B cell (primary cell): ENCODE data around the gene TPRN. TPM values are rescaled to one million over a fixed set of nuclear protein-coding genes. Genes with fewer than 3 reads are reported as not detected.
A peak's percentile ranks its signal among the peaks of the same experiment; 100 is the strongest.

ENCODE experiments used
- ATAC-seq: fragments of 200-7000 bp; cut with Tn5 transposase; one replicate; pipeline ENCODE4 v1.10.0; 2021; ENCODE audit warnings: low read depth, mild to moderate bottlenecking, moderate number of reproducible peaks, moderate library complexity
- CTCF ChIA-PET: fragments of 350-600 bp; sonication (Branson Sonifier 250); formaldehyde crosslinking; loops from one replicate; lab custom pipeline; 2021; ENCODE audit warnings: antibody characterized with exemption, inconsistent platforms; lab: Charles Lee
- POLR2A ChIA-PET: fragments of 350-600 bp; sonication (Branson Sonifier 250); formaldehyde crosslinking; loops from one replicate; lab custom pipeline; 2021; ENCODE audit warnings: antibody characterized with exemption; lab: Charles Lee
- DNase-seq: peaks from one replicate; pipeline ENCODE4 v3.0.0; 2013
- H2AFZ ChIP-seq: 2 replicates; pipeline ENCODE4 v1.6.1; 2012; ENCODE audit warnings: mild to moderate bottlenecking, low read depth, low read length; ENCODE audit not compliant: insufficient read depth, poor library complexity, severe bottlenecking
- H3K27ac ChIP-seq, 2 donors: 1 replicate in 1 of 2; 2 replicates in 1 of 2; pipeline ENCODE4 v1.5.1; 2012 to 2013; ENCODE audit warnings: low read length in 2 of 2, mild to moderate bottlenecking in 2 of 2, moderate library complexity in 1 of 2
- H3K27me3 ChIP-seq, 4 experiments: fragments of 200-600 bp in 1 of 4; sonication (generic) in 1 of 4; replicated peaks in 1 of 4; 1 replicate in 2 of 4; 2 replicates in 2 of 4; pipeline versions ENCODE4 v1.6.1 to v1.7.0; 2013 to 2016; ENCODE audit warnings: low read length in 3 of 4, mild to moderate bottlenecking in 2 of 4, mixed read lengths in 1 of 4, moderate library complexity in 1 of 4; ENCODE audit not compliant: insufficient read depth in 4 of 4, control insufficient read depth in 3 of 4; ENCODE audit errors: control extremely low read depth in 1 of 4
- H3K36me3 ChIP-seq, 2 experiments: replicated peaks in 1 of 2; 1 replicate in 1 of 2; 2 replicates in 1 of 2; pipeline versions ENCODE4 v1.6.1 to v1.7.1; 2013; ENCODE audit warnings: low read length in 1 of 2; ENCODE audit not compliant: insufficient read depth in 2 of 2, control insufficient read depth in 1 of 2; ENCODE audit errors: control extremely low read depth in 1 of 2, extremely low read depth in 1 of 2
- H3K4me1 ChIP-seq, 2 donors: fragments of 200-600 bp in 1 of 2; sonication (generic) in 1 of 2; 1 replicate in 1 of 2; 2 replicates in 1 of 2; pipeline versions ENCODE4 v1.5.1 to v1.6.1; 2013 to 2017; ENCODE audit warnings: low read length in 2 of 2; ENCODE audit not compliant: control insufficient read depth in 2 of 2, insufficient read depth in 2 of 2
- H3K4me2 ChIP-seq: replicated peaks from 2 replicates; pipeline ENCODE3; 2012; ENCODE audit warnings: mild to moderate bottlenecking, low read depth, low read length; ENCODE audit not compliant: poor library complexity, severe bottlenecking
- H3K4me3 ChIP-seq, 5 experiments: fragments of 200-600 bp in 1 of 5; sonication (generic) in 1 of 5; 1 replicate in 3 of 5; 2 replicates in 2 of 5; pipeline versions ENCODE4 v1.5.1 to v1.7.0; 2011 to 2016; ENCODE audit warnings: low read length in 4 of 5, mild to moderate bottlenecking in 4 of 5, low read depth in 2 of 5, control low read depth in 1 of 5, moderate library complexity in 1 of 5; ENCODE audit not compliant: insufficient read depth in 1 of 5; ENCODE audit errors: control extremely low read depth in 1 of 5, extremely low read depth in 1 of 5
- H3K79me2 ChIP-seq: fragments of 200-600 bp; sonication (generic); one replicate; pipeline ENCODE4 v1.6.0; 2016; ENCODE audit warnings: low read length; ENCODE audit not compliant: control insufficient read depth, insufficient read depth
- H3K9ac ChIP-seq: fragments of 200-600 bp; sonication (generic); 2 replicates; pipeline ENCODE4 v1.6.1; 2017; ENCODE audit warnings: mild to moderate bottlenecking, low read length, moderate library complexity
- H3K9me3 ChIP-seq, 3 donors: one replicate each; pipeline versions ENCODE4 v1.6.1 to v1.7.1; 2013; ENCODE audit warnings: low read length in 2 of 3; ENCODE audit not compliant: control insufficient read depth in 2 of 3, insufficient read depth in 1 of 3; ENCODE audit errors: control extremely low read depth in 1 of 3
- H4K20me1 ChIP-seq: 2 replicates; pipeline ENCODE4 v1.6.0; 2012; ENCODE audit warnings: mild to moderate bottlenecking, low read length; ENCODE audit not compliant: insufficient read depth, control insufficient read depth, poor library complexity, severe bottlenecking
- H3K27ac Mint-ChIP-seq: one replicate; pipeline ENCODE4 v1.8.0; 2021; ENCODE audit warnings: mixed read lengths
- H3K27me3 Mint-ChIP-seq: one replicate; pipeline ENCODE4 v1.8.0; 2021; ENCODE audit warnings: mixed read lengths
- H3K4me1 Mint-ChIP-seq: one replicate; pipeline ENCODE4 v1.8.0; 2021; ENCODE audit warnings: mixed read lengths
- H3K4me3 Mint-ChIP-seq: one replicate; pipeline ENCODE4 v1.8.0; 2021; ENCODE audit warnings: mixed read lengths
- H3K9me3 Mint-ChIP-seq: one replicate; pipeline ENCODE4 v1.8.0; 2022; ENCODE audit warnings: mixed read lengths; ENCODE audit not compliant: insufficient read depth
- CTCF ChIP-seq: fragments of 200-600 bp; IDR thresholded peaks from one replicate; pipeline ENCODE4 v1.8.0; 2022; ENCODE audit warnings: antibody characterized with exemption, mild to moderate bottlenecking
- EZH2 ChIP-seq: IDR thresholded peaks from 2 replicates; pipeline ENCODE4 v1.6.1; 2012; ENCODE audit warnings: borderline replicate concordance, low read depth, mild to moderate bottlenecking, moderate library complexity, low read length; ENCODE audit not compliant: insufficient read depth, poor library complexity, severe bottlenecking
- WGBS: methylation state at CpG from one replicate; pipeline ENCODE4 v1.1.5; 2013; ENCODE audit warnings: missing lambda C conversion rate; ENCODE audit not compliant: insufficient coverage; 5-methylcytosine and 5-hydroxymethylcytosine counted together
- intact Hi-C: fragments of 100-400 bp; cut with micrococcal nuclease; formaldehyde crosslinking; loops from one replicate; pipeline ENCODE4 v1.10.0; 2022
- polyA plus RNA-seq: library from polyadenylated mRNA; depleted of rRNA; stranded (reverse); fragments of >200 nt; gene quantifications from 2 replicates; pipeline ENCODE4 v1.2.3, GENCODE V29; 2012
- total RNA-seq, 2 donors: library from RNA; stranded (reverse); fragments of 120-200 nt in 1 of 2; gene quantifications; 1 replicate in 1 of 2; 2 replicates in 1 of 2; pipeline versions ENCODE4 v1.2.3 to v1.2.4, GENCODE V29; 2013 to 2022

TPRN gene
- total and polyA plus RNA-seq, 2 donors (not counting 1 experiment from before 2014, with no cell fraction given): 5.7 to 16.3 TPM

GRCh38 chr9:137191691-137192447 lies 8.7 kb downstream of the TPRN start:
- Histone ChIP-seq H3K4me3 (no peak overlapping the region), H2AFZ (no peak overlapping the region), H3K36me3 (peaks cover 0 to 19% of the 10 kb centered on the region in 2 experiments), H3K9ac (no peak overlapping the region), H3K79me2 (peaks cover 85% of the 10 kb centered on the region), H3K27me3 (no peaks in the 10 kb centered on the region), H4K20me1 (peaks cover 39% of the 10 kb centered on the region), H3K4me2 (no peak overlapping the region), H3K9me3 (peaks cover 0 to 3% (median 0%) of the 10 kb centered on the region in 3 donors), H3K27ac (no peak overlapping the region), H3K4me1 (peaks cover 20 to 31% of the 10 kb centered on the region in 2 donors)
- no peak for TF ChIP-seq CTCF
- TF ChIP-seq EZH2: no peak
- H3K27ac Mint-ChIP-seq: no peak overlapping the region
- WGBS: 98% methylated on average over 21 of the region's 22 CpGs
- no peak overlapping the region for H3K4me3 Mint-ChIP-seq
- POLR2A ChIA-PET: no interaction called here
- intact Hi-C loops: no loop called here
- CTCF ChIA-PET: interaction anchor here (1.1 kb wide), 1 partner anchor 74 kb away, joined by 3 read pairs; no protein-coding TSS in a partner anchor
- ATAC-seq (no peak), DNase-seq (no peak)
- peaks cover 28% of the 10 kb centered on the region for H3K4me1 Mint-ChIP-seq
- H3K9me3 Mint-ChIP-seq: no peaks in the 10 kb centered on the region
- H3K27me3 Mint-ChIP-seq: no peaks in the 10 kb centered on the region

GRCh38 chr9:137191245-137191644 lies 9.3 kb downstream of the TPRN start:
- H3K4me3 ChIP-seq: no peak overlapping the region
- no peaks in the 10 kb centered on the region for H3K27me3 ChIP-seq
- intact Hi-C loops: no loop called here
- no peak for DNase-seq
- peak overlapping the region; percentile 76 for H3K4me3 Mint-ChIP-seq
- 82% methylated on average over 3 of the region's 3 CpGs for WGBS
- no peaks in the 10 kb centered on the region for H3K27me3 Mint-ChIP-seq
- peaks cover 26 to 37% of the 10 kb centered on the region in 2 donors for H3K4me1 ChIP-seq
- CTCF ChIA-PET: no interaction called here
- H2AFZ ChIP-seq: no peak overlapping the region
- H3K27ac Mint-ChIP-seq: peak overlapping the region; percentile 80
- H3K9me3 Mint-ChIP-seq: no peaks in the 10 kb centered on the region
- no peak for ATAC-seq
- H3K79me2 ChIP-seq: peaks cover 85% of the 10 kb centered on the region
- H3K9ac ChIP-seq: no peak overlapping the region
- H3K9me3 ChIP-seq: peaks cover 0 to 3% (median 0%) of the 10 kb centered on the region in 3 donors
- no peak overlapping the region for H3K27ac ChIP-seq
- H3K4me2 ChIP-seq: no peak overlapping the region
- POLR2A ChIA-PET: no interaction called here
- no peak for TF ChIP-seq CTCF
- TF ChIP-seq EZH2: no peak
- peaks cover 34% of the 10 kb centered on the region for H3K4me1 Mint-ChIP-seq
- H4K20me1 ChIP-seq: peaks cover 43% of the 10 kb centered on the region
- peaks cover 0 to 22% of the 10 kb centered on the region in 2 experiments for H3K36me3 ChIP-seq
